Keratinocyte (primary cell): ENCODE results near the gene EMP2. TPM values are rescaled to one million over a fixed set of nuclear protein-coding genes. Genes with fewer than 3 reads are reported as not detected.

Experiments used
- DNase-seq: peaks from one replicate; pipeline ENCODE4 v3.0.0-alpha.2; 2011; ENCODE audit warnings: low read depth, missing footprints, low spot score
- FAIRE-seq: peaks from 2 replicates; lab custom pipeline; 2011; peaks lifted over from hg19 to GRCh38; lab: Jason Lieb, UNC
- H2AFZ ChIP-seq: 2 replicates; pipeline ENCODE4 v1.6.0; 2012; ENCODE audit warnings: low read length, control low read depth, inconsistent platforms; ENCODE audit not compliant: control insufficient read depth
- H3K27ac ChIP-seq: 2 replicates; pipeline ENCODE4 v1.5.1; 2011; ENCODE audit warnings: low read length; ENCODE audit not compliant: control insufficient read depth, insufficient read depth
- H3K27me3 ChIP-seq: 3 replicates; pipeline ENCODE4 v1.6.0; 2011; ENCODE audit warnings: low read length; ENCODE audit not compliant: control insufficient read depth, insufficient read depth; ENCODE audit errors: extremely low read depth
- H3K36me3 ChIP-seq, 2 experiments: 2 replicates in 1 of 2; 3 replicates in 1 of 2; pipeline ENCODE4 v1.5.1; 2011; ENCODE audit warnings: low read length in 2 of 2, mild to moderate bottlenecking in 1 of 2; ENCODE audit not compliant: control insufficient read depth in 2 of 2, insufficient read depth in 2 of 2; ENCODE audit errors: extremely low read depth in 1 of 2
- H3K4me1 ChIP-seq: 3 replicates; pipeline ENCODE4 v1.5.1; 2011; ENCODE audit warnings: low read length; ENCODE audit not compliant: control insufficient read depth, insufficient read depth; ENCODE audit errors: extremely low read depth
- H3K4me2 ChIP-seq: 3 replicates; pipeline ENCODE4 v1.6.0; 2011; ENCODE audit warnings: low read depth, low read length; ENCODE audit not compliant: control insufficient read depth, insufficient read depth; ENCODE audit errors: extremely low read depth
- H3K4me3 ChIP-seq, 3 experiments: fragments of 200-600 bp in 1 of 3; sonication (generic) in 1 of 3; 2 replicates in 2 of 3; 3 replicates in 1 of 3; pipeline ENCODE4 v1.5.1; 2011 to 2016; ENCODE audit warnings: low read length in 3 of 3, mild to moderate bottlenecking in 3 of 3, control low read depth in 2 of 3, inconsistent platforms in 1 of 3, low read depth in 1 of 3, mixed read lengths in 1 of 3, mixed run types in 1 of 3, moderate library complexity in 1 of 3; ENCODE audit not compliant: control insufficient read depth in 2 of 3, insufficient read depth in 2 of 3; ENCODE audit errors: extremely low read depth in 1 of 3
- H3K79me2 ChIP-seq: 2 replicates; pipeline ENCODE4 v1.6.0; 2012; ENCODE audit warnings: low read length; ENCODE audit not compliant: control insufficient read depth, insufficient read depth
- H3K9ac ChIP-seq: 3 replicates; pipeline ENCODE4 v1.6.0; 2011; ENCODE audit warnings: low read length; ENCODE audit not compliant: control insufficient read depth, insufficient read depth; ENCODE audit errors: extremely low read depth
- H3K9me1 ChIP-seq: 3 replicates; pipeline ENCODE4 v1.6.0; 2011; ENCODE audit warnings: low read length; ENCODE audit not compliant: control insufficient read depth, insufficient read depth; ENCODE audit errors: extremely low read depth
- H3K9me3 ChIP-seq: 2 replicates; pipeline ENCODE4 v1.5.1; 2012; ENCODE audit warnings: low read depth, low read length; ENCODE audit not compliant: control insufficient read depth
- H4K20me1 ChIP-seq: 3 replicates; pipeline ENCODE4 v1.6.0; 2011; ENCODE audit warnings: low read length; ENCODE audit not compliant: control insufficient read depth, insufficient read depth; ENCODE audit errors: extremely low read depth
- CTCF ChIP-seq, 3 experiments: IDR thresholded peaks in 1 of 3; conservative IDR thresholded peaks in 1 of 3; optimal IDR thresholded peaks in 1 of 3; 2 replicates in 2 of 3; 3 replicates in 1 of 3; pipeline versions ENCODE3 to v1.5.1; 2011; ENCODE audit warnings: low read length in 3 of 3, mild to moderate bottlenecking in 3 of 3, moderate library complexity in 2 of 3, control low read depth in 1 of 3, inconsistent platforms in 1 of 3; ENCODE audit not compliant: insufficient read depth in 2 of 3; ENCODE audit errors: extremely low read depth in 1 of 3
- EZH2 ChIP-seq: IDR thresholded peaks from one replicate; pipeline ENCODE4 v1.6.1; 2012; ENCODE audit warnings: inconsistent platforms, mild to moderate bottlenecking, low read length, moderate library complexity
- dilution Hi-C: fragments of 300-500 bp; cut with MboI; formaldehyde crosslinking; loops from one replicate; pipeline ENCODE4 v1.7.0; 2020; ENCODE audit warnings: low sequenced_read_pairs; ENCODE audit not compliant: extremely low pct_ligation_motif_present
- polyA plus RNA-seq, 5 experiments: library from polyadenylated mRNA; depleted of rRNA in 3 of 5; stranded (reverse) in 3 of 5; stranded (forward) in 1 of 5; unstranded in 1 of 5; fragments of >200 nt; gene quantifications; 1 replicate in 1 of 5; 2 replicates in 3 of 5; 3 replicates in 1 of 5; pipeline versions ENCODE4 v1.2.1 to v1.2.3, GENCODE V29; 2011 to 2012; ENCODE audit warnings: missing spikeins in 2 of 5, low read depth in 1 of 5, low replicate concordance in 1 of 5

EMP2 gene
- polyA plus RNA-seq, 1 donor (not counting 4 experiments of a cell fraction or from before 2014, with no cell fraction given), result 19.1 TPM

GRCh38 chr16:10554569-10554968 is 25.8 kb downstream of the EMP2 start:
- FAIRE-seq (no peak), DNase-seq (no peak)
- no peaks in the 10 kb centered on the region for H3K79me2 ChIP-seq
- H4K20me1 ChIP-seq, result no peaks in the 10 kb centered on the region
- H3K4me1 ChIP-seq, result no peaks in the 10 kb centered on the region
- H2AFZ ChIP-seq, result no peak overlapping the region
- H3K27me3 ChIP-seq, result no peaks in the 10 kb centered on the region
- H3K4me2 ChIP-seq, result no peak overlapping the region
- H3K36me3 ChIP-seq, result no peaks in the 10 kb centered on the region
- TF ChIP-seq EZH2 (no peak), CTCF (optimal IDR thresholded peaks at IDR 0.05 in 1 of 3, IDR thresholded peaks at IDR 0.05 in 1 of 3, conservative IDR thresholded peaks at IDR 0.05 in 1 of 3; ENCODE audit: extremely low read depth in 1 of 3, insufficient read depth in 2 of 3, low read length in 3 of 3) (no peak)
- H3K27ac ChIP-seq, result no peak overlapping the region
- H3K9ac ChIP-seq, result no peak overlapping the region
- H3K4me3 ChIP-seq, result no peak overlapping the region
- H3K9me3 ChIP-seq, result no peaks in the 10 kb centered on the region
- H3K9me1 ChIP-seq, result no peaks in the 10 kb centered on the region
- dilution Hi-C loops, result no loop called here

- no peaks in the 10 kb centered on the region for H4K20me1 ChIP-seq
- H2AFZ ChIP-seq, result no peak overlapping the region
- no peaks in the 10 kb centered on the region for H3K79me2 ChIP-seq
- H3K27me3 ChIP-seq, result no peaks in the 10 kb centered on the region
- no peaks in the 10 kb centered on the region for H3K9me3 ChIP-seq
- no peaks in the 10 kb centered on the region for H3K36me3 ChIP-seq
- dilution Hi-C loops, result no loop called here
- H3K4me1 ChIP-seq, result no peaks in the 10 kb centered on the region
- no peak overlapping the region for H3K9ac ChIP-seq
- H3K27ac ChIP-seq, result no peak overlapping the region
- FAIRE-seq (no peak), DNase-seq (no peak)
- H3K4me2 ChIP-seq, result no peak overlapping the region
- H3K9me1 ChIP-seq, result no peaks in the 10 kb centered on the region
- no peak for TF ChIP-seq EZH2
- TF ChIP-seq CTCF (optimal IDR thresholded peaks at IDR 0.05 in 1 of 3, IDR thresholded peaks at IDR 0.05 in 1 of 3, conservative IDR thresholded peaks at IDR 0.05 in 1 of 3; ENCODE audit: extremely low read depth in 1 of 3, insufficient read depth in 2 of 3, low read length in 3 of 3), result no peak
- H3K4me3 ChIP-seq, result no peak overlapping the region
These were observed 27.4 kb downstream of the EMP2 start for GRCh38 chr16:10552998-10553491.
